Muscle layer of colon (tissue), 2 donors: ENCODE measurements around the gene CCDC74A.
"Not testable (repeated sequence)": the region's sequence is repeated elsewhere in the genome, so short reads cannot be mapped to it uniquely, and the experiment has no call there.

Source experiments
- H3K27ac ChIP-seq: one replicate; pipeline ENCODE4 v1.7.0; 2013; ENCODE audit warnings: low read depth, mild to moderate bottlenecking, low read length, moderate library complexity
- H3K27me3 ChIP-seq, 2 donors: one replicate each; pipeline ENCODE4 v1.7.0; 2013; ENCODE audit warnings: low read length in 2 of 2, mild to moderate bottlenecking in 2 of 2; ENCODE audit not compliant: insufficient read depth in 2 of 2, control insufficient read depth in 1 of 2
- H3K36me3 ChIP-seq: one replicate; pipeline ENCODE4 v1.7.0; 2013; ENCODE audit warnings: mild to moderate bottlenecking, low read length; ENCODE audit not compliant: insufficient read depth
- H3K4me1 ChIP-seq: one replicate; pipeline ENCODE4 v1.7.0; 2013; ENCODE audit warnings: mild to moderate bottlenecking, low read length; ENCODE audit not compliant: insufficient read depth
- H3K4me3 ChIP-seq, 2 donors: one replicate each; pipeline ENCODE4 v1.7.0; 2013; ENCODE audit warnings: low read length in 2 of 2, low read depth in 1 of 2, mild to moderate bottlenecking in 1 of 2, moderate library complexity in 1 of 2
- H3K9ac ChIP-seq: one replicate; pipeline ENCODE4 v1.7.0; 2013; ENCODE audit warnings: low read length
- H3K9me3 ChIP-seq: one replicate; pipeline ENCODE4 v1.7.0; 2013; ENCODE audit warnings: mild to moderate bottlenecking, low read length
- donor health status: abdominal sarcoma.
- donor health status: Adenocarcinoma of cecum.

CCDC74A gene

DNA sequence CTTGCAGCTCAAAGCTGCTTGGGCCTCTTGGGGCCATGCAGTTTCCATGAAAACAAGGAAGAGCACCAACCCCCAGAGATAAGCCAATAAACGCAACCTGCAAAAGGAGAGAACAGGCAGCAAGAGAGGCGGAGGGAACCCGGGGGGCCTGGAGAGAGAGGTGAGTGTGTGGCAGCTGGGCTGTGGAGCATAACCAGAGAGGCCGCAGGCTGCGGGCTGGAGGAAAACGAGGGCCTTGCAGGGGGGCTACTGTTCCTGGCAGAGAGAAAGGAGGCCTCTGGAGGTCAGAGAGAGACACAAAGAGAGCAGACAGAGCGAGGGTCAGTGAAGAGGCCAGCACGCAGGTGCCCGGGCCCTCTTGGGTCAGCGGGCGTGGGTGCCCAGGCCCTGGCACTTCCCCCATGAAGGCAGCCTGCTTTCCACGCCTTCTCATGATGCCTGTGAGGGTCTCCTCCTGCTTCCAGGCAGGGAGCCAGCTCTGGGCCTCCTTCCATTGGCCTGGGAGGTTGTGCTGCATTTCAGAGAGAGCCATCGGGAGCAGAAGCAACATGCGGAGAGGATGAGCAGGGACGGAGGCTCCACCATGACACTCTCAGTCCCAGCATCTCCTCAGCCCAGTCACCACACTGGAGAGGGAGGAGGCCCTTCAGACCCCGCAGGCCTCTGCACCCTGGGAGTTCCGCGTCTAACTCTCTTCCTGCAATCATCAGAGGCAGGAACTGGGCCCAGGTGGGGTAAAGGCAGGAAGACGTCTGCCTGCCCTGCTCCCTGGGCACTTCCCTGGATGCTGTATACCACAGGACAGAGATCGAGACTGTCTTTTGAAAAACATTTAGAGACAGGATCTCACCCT is 36.8 kb upstream of the CCDC74A start:
- not testable (repeated sequence) for H3K36me3 ChIP-seq, H3K27ac ChIP-seq, H3K9me3 ChIP-seq, H3K9ac ChIP-seq, H3K27me3 ChIP-seq
- Histone ChIP-seq H3K4me3 (peak overlapping the region; percentile 38 to 49), H3K4me1 (peaks cover 14% of the 10 kb centered on the region)

DNA sequence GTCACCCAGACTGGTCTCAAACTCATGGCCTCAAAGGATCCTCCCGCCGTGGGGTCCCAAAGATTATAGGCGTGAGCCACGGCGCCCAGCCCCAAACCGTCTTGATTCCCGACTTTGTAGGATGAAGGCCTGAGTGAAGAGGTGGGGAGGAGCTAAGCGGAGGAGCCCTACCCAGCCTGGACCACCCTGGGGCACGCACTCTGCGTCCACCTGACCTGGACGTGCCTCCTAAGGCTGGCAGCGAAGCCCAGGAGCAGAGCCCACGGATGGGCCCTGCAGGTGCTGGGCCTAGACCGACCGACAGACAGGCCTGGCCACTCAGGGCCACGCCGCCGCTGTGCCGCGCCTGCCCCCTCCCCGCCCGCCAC is 36.2 kb upstream of the CCDC74A start:
- peaks cover 14% of the 10 kb centered on the region for H3K4me1 ChIP-seq
- H3K27me3 ChIP-seq, H3K27ac ChIP-seq, H3K9me3 ChIP-seq, H3K9ac ChIP-seq, H3K36me3 ChIP-seq: not testable (repeated sequence)
- peak overlapping the region; percentile 38 to 49 for H3K4me3 ChIP-seq

DNA sequence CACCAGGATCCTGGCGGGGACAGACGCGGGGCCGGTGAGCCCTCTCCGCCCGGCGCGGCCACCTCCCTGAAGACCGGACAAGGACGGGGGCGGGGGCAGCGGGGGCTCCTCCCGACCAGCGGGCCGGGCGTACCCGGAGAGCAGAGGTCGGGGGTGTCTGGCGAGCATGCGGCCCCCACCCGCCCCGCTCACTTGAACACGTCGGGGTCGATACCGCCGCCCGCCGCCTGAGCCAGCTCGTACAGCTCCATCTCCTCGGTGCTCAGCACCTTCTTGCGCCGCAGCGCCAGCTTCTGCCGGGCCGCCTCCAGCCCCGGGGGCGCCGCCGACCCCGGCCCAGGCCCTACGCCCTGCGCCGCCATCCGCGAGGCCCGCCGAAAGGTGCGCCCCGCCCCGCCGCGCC is 35.7 kb upstream of the CCDC74A start, which contains the start of gene MZT2A:
TSS of gene MZT2A (minus strand) at position 383 of the 403 bp plus-strand sequence. CDS start at position 362, 21 bp downstream.
- Histone ChIP-seq H3K4me3 (peak within 1 kb of the TSS; percentile 61 to 90), H3K4me1 (peaks cover 14% of the 10 kb centered on the region), H3K27ac (peak within 1 kb of the TSS; percentile 68), H3K9ac (peak within 1 kb of the TSS; percentile 84)
- not testable (repeated sequence) for H3K9me3 ChIP-seq, H3K36me3 ChIP-seq, H3K27me3 ChIP-seq

DNA sequence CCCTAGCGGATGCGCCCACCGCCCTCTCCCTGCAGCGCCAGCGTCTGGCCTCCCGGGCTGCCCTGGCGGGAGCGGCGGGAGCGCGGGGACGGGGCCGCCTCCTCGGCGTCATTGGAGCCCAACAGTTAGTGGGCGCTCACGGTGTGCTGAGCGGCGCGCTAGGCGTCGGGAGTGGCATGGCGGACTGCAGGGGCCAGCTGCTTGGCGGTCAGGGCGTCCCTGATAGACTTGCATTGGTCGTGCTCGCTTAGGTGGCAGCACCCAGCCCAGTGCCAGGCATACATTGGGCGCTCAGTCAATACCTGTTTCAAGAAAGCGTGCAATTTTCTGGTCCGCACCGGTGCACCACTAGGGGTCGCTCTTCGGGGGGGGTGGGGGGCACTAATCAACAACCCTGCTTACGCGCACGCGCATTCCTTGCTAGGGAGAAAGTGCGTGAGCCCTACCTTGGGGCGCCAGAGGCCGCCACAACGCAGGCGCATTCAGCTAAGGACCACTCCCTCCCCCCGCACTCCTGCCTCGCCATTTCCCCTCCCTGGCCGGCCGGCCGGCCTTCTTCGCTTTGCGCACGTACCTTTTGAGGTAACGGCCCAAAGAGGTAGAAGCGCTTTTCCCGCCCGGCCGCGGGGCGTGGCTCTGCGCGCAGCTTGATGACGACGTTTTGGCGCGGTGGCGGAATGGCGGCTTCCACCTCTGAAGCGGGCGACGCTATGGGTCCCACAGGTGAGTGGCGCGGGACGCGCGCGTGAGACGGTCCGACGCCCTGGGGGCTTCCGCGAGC is 35.1 kb upstream of the CCDC74A start:
- H3K27ac ChIP-seq, result peak overlapping the region; percentile 68
- no peaks in the 10 kb centered on the region for H3K9me3 ChIP-seq
- no peaks in the 10 kb centered on the region for H3K27me3 ChIP-seq
- no peaks in the 10 kb centered on the region for H3K36me3 ChIP-seq
- H3K4me3 ChIP-seq, result peak overlapping the region; percentile 61 to 90
- peak overlapping the region; percentile 84 for H3K9ac ChIP-seq
- peaks cover 14% of the 10 kb centered on the region for H3K4me1 ChIP-seq

DNA sequence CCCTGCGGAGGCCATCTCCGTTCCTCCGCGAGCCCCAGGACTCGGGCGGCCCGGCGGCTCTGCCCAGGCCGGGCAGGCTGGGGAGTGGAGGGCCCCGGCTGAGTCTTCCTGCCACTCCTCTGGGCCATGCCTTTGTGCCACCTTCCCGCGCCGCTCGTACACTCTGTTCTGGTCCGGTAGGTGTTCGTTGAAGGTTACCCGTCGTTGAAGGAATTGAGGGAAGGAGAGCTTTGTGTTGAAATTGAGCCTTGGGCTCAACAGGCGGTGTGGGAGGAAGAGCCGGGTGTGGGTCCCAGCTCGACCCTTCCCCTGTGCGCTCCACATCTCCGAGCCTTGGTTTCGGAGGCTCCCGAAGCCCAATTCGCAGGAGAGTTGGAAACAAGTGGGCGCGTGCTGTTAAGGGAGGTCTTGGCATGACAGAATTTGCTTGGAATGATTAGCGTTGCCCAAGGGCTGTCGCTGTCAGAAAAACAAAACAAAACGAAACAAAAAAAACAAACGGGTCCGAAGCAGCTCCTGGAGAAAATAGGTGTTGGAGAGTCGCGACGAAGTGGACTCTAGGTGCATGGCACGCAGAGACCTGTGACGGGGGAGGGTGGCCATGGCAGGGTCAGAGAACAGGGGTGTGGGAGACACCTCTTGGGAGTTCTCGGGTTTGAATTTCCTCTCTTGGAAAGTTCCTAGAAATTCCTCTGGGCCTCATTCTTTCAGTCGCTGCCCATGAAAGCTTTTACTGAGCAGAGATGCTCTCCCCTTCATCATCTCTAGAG is 34.3 kb upstream of the CCDC74A start:
- Histone ChIP-seq H3K4me3 (peak overlapping the region; percentile 61 to 90), H3K27ac (peak overlapping the region; percentile 68), H3K9ac (peak overlapping the region; percentile 84), H3K4me1 (peaks cover 14% of the 10 kb centered on the region), H3K36me3 (no peaks in the 10 kb centered on the region), H3K9me3 (no peaks in the 10 kb centered on the region), H3K27me3 (no peaks in the 10 kb centered on the region)

DNA sequence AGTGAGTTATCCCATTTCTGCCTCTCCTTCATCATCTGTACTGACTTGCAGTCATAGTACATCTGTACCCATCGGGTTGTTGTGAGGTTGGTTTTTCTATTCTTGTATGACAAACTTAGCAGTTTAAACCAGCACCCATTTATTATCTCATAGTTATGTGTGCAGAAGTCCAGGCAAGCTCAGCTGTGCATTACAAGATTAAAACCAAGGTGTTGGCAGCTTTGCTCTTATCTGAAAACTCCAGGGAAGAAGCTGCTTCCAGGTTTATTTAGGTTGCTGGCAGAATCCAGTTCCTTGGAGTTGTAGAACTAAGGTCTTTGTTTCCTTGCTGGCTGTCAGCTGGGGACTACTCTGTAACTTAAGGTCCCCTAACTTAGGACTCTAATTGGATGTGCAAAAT is 32.2 kb upstream of the CCDC74A start:
- H3K4me1 ChIP-seq, result peaks cover 14% of the 10 kb centered on the region
- not testable (repeated sequence) for H3K9ac ChIP-seq, H3K9me3 ChIP-seq, H3K27ac ChIP-seq, H3K27me3 ChIP-seq, H3K36me3 ChIP-seq, H3K4me3 ChIP-seq

DNA sequence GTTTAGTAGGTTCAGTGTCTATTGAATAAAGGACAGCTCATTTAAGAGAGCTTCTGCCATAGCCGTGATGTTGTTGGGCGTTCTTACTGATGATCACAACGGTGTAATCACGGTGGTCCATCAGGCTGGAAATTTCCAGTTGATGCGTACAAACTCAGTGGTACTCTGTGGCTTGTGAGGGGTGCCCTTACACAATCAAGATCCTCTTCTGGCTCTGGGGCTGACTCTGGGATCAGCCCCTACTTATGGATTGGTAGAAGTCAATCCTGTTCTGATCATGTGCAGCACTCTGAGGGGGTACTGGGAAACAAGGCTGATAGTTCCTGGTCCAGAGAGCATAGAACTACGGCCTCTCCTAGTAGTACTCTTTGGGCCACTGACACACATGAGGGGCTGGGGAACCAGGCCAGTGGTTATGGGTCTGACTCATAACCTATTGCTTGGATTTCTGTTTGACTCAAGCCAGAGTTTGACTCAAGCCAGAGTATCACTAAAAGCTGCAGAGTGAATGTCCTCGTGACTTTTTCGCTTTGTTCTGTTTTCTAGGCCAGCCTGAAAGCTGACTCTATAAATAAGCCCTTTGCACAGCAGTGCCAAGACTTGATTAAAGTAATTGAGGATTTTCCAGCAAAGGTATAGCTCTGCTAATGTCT is 29.2 kb upstream of the CCDC74A start:
- H3K4me3 ChIP-seq, H3K4me1 ChIP-seq: not testable (repeated sequence)
- H3K36me3 ChIP-seq, result peaks cover 21% of the 10 kb centered on the region

DNA sequence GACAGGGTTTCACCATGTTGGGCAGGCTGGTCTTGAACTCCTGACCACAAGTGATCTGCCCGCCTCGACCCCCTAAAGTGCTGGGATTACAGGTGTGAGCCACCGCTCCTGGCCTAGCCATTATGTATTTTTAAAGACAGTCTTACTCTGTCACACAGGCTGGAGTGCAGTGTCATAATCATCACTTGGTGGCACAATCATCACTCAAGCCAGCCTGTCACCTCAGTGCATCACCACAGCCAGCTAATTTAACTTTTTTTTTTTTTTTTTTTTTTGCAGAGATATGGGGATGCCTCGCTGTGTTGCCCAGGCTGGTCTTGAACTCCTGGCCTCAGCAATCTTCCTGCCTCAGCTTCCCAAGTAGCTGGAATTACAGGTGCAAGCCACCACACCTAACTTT is 24.1 kb upstream of the CCDC74A start:
- not testable (repeated sequence) for H3K4me1 ChIP-seq, H3K27me3 ChIP-seq, H3K27ac ChIP-seq, H3K4me3 ChIP-seq, H3K9ac ChIP-seq, H3K9me3 ChIP-seq
- H3K36me3 ChIP-seq, result peaks cover 41% of the 10 kb centered on the region

More for the DNA sequence above, 29.2 kb upstream of the CCDC74A start:
- H3K27ac ChIP-seq, H3K9me3 ChIP-seq, H3K9ac ChIP-seq, H3K27me3 ChIP-seq: not testable (repeated sequence)

DNA sequence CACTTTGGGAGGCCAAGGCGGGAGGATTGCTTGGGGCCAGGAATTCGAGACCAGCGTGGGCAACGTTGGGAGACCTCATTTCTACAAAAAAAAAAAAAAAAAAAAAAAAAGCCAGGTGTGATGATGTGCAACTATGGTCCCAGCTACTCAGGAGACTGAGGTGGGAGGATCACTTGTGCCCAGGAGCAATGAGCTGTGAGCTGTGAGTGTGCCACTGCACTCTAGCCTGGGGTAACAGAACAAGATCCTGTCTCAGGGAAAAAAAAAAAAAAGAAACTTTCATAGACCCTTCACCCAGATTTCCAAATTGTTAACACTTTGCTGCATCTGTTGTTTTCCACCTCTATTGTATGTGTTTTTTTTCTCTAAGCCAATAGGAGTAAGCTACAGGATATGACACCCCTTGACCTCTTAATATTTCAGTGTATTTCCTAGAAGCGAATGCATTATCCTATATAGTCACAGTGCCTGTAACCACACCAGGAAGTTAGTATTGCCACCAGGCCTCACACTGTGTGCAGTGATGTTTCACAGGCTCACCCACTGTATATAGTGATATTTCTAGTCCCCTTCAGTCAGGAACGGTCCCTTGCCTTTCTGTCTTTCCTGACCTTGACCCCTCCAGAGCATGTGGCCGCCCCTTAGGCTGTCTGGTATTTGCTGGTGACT is 23.5 kb upstream of the CCDC74A start:
- not testable (repeated sequence) for H3K27ac ChIP-seq, H3K9me3 ChIP-seq, H3K4me3 ChIP-seq, H3K9ac ChIP-seq, H3K4me1 ChIP-seq, H3K27me3 ChIP-seq
- H3K36me3 ChIP-seq, result peaks cover 46% of the 10 kb centered on the region

DNA sequence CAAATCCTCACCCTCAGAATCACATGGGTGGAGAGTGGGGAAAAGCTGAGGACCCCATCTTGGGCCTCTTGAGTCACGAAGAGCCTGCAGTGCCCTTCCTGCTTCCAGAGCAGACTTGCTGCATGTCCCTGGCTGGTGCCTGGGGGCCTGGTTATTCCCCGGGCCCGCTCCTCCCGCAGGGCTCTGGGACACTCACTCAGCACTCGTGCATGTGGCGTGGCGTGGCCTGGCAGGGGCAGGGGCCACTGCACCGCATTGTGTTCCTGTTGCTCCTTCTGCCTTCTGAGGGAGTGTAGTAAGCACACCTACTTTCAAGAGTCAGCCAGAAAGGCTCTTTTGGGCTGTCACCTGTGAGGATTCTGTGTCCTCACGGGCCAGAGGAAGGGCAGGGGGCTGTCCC is 18.1 kb upstream of the CCDC74A start:
- H3K27me3 ChIP-seq, result no peaks in the 10 kb centered on the region
- H3K36me3 ChIP-seq, result peaks cover 25% of the 10 kb centered on the region

More for the DNA sequence above, 18.1 kb upstream of the CCDC74A start:
- no peak overlapping the region for H3K9ac ChIP-seq
- H3K27ac ChIP-seq, result no peak overlapping the region
- H3K4me1 ChIP-seq, result no peaks in the 10 kb centered on the region
- no peak overlapping the region for H3K4me3 ChIP-seq
- H3K9me3 ChIP-seq, result no peaks in the 10 kb centered on the region
